GM21515 (cell line): ENCODE data around the gene HRG.
"Not testable (repeated sequence)": the region's sequence is repeated elsewhere in the genome, so short reads cannot be mapped to it uniquely, and the experiment has no call there.

ENCODE experiments used
- ATAC-seq: cut with Tn5 transposase; IDR thresholded peaks from one replicate; pipeline ENCODE4 v1.9.1; 2021; ENCODE audit not compliant: unreplicated experiment

Gene HRG

GRCh38 chr3:186665625-186666188, at the start of gene HRG:
HRG (plus strand) TSS chr3:186666014; CDS start chr3:186666032, 18 bp downstream.
- no peak for ATAC-seq

GRCh38 chr3:186616299-186616617, 49.6 kb upstream of the HRG start:
- ATAC-seq, result no peak

- peak; percentile 89 for ATAC-seq
Measured at GRCh38 chr3:186617036-186617946, 48.5 kb upstream of the HRG start.

- ATAC-seq, result no peak
Measured at GRCh38 chr3:186618318-186618938, 47.4 kb upstream of the HRG start.

- no peak for ATAC-seq
Measured at GRCh38 chr3:186619787-186620212, 46.0 kb upstream of the HRG start.

GRCh38 chr3:186620213-186621092, 45.4 kb upstream of the HRG start:
- ATAC-seq, result no peak

- no peak for ATAC-seq
Measured at GRCh38 chr3:186621894-186622650, 43.7 kb upstream of the HRG start.

GRCh38 chr3:186622651-186623310, 43.0 kb upstream of the HRG start:
- no peak for ATAC-seq

GRCh38 chr3:186624598-186624997, 41.2 kb upstream of the HRG start:
- ATAC-seq, result no peak

GRCh38 chr3:186625600-186626042, 40.2 kb upstream of the HRG start:
- ATAC-seq, result no peak

- no peak for ATAC-seq
Measured at GRCh38 chr3:186626254-186626847, 39.5 kb upstream of the HRG start.

- no peak for ATAC-seq
Measured at GRCh38 chr3:186627852-186628414, 37.9 kb upstream of the HRG start.

GRCh38 chr3:186628756-186629155, 37.1 kb upstream of the HRG start:
- ATAC-seq, result no peak

- ATAC-seq, result no peak
Measured at GRCh38 chr3:186630950-186631641, 34.7 kb upstream of the HRG start.

- ATAC-seq, result no peak
Measured at GRCh38 chr3:186633481-186633880, 32.3 kb upstream of the HRG start.

- not testable (repeated sequence) for ATAC-seq
Measured at GRCh38 chr3:186634207-186634606, 31.6 kb upstream of the HRG start.

GRCh38 chr3:186635532-186635931, 30.3 kb upstream of the HRG start:
- no peak for ATAC-seq

- no peak for ATAC-seq
Measured at GRCh38 chr3:186636536-186636935, 29.3 kb upstream of the HRG start.
